ENCODE results near the gene PITPNC1. TPM values are rescaled to one million over a fixed set of nuclear protein-coding genes. Genes with fewer than 3 reads are reported as not detected.

The PITPNC1 gene
- total and polyA plus RNA-seq, 11 donors, result 7.0 to 20.8 (median 11.3) TPM

DNA sequence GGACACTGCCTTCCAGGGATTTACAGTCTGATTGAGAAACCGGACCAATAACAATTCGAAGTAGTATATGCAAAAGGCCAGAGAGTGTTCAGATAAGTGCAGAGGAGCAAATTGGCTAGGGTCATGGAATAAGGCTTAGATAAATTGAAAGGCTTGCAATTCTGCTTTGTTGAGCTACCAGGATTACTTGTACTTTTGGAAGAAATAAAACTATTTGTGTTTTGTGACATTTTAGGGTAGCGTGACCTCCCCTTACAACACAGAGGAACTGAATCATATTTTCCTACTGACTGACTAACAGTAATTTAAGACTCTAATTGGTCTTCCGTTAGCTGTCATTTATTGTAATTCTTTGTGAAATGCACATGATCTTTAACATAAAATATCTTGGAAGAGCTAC lies 104.7 kb downstream of the PITPNC1 start:
- ATAC-seq (peak in 2 of 4 donors; percentile 35 to 54), DNase-seq (no peak)
- TF ChIP-seq, protein P1, sequence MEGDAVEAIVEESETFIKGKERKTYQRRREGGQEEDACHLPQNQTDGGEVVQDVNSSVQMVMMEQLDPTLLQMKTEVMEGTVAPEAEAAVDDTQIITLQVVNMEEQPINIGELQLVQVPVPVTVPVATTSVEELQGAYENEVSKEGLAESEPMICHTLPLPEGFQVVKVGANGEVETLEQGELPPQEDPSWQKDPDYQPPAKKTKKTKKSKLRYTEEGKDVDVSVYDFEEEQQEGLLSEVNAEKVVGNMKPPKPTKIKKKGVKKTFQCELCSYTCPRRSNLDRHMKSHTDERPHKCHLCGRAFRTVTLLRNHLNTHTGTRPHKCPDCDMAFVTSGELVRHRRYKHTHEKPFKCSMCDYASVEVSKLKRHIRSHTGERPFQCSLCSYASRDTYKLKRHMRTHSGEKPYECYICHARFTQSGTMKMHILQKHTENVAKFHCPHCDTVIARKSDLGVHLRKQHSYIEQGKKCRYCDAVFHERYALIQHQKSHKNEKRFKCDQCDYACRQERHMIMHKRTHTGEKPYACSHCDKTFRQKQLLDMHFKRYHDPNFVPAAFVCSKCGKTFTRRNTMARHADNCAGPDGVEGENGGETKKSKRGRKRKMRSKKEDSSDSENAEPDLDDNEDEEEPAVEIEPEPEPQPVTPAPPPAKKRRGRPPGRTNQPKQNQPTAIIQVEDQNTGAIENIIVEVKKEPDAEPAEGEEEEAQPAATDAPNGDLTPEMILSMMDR (IDR thresholded peaks at IDR 0.05), result no peak
- no peak for TF ChIP-seq POLR2A (IDR thresholded peaks at IDR 0.05)
- Histone ChIP-seq H3K36me3 (no peaks in the 10 kb centered on the region), H3K4me3 (no peak overlapping the region), H3K9me3 (no peaks in the 10 kb centered on the region), H3K27ac (peak overlapping the region in 1 of 12 donors; percentile 68), H3K4me1 (peaks cover 0 to 53% (median 4%) of the 10 kb centered on the region in 12 donors), H3K27me3 (no peaks in the 10 kb centered on the region)
- WGBS, 4 donors, result 76 to 85% (median 80%) methylated on average over 4 of the region's 4 CpGs
- intact Hi-C loops (cut with DNase I), result no loop called here

DNA sequence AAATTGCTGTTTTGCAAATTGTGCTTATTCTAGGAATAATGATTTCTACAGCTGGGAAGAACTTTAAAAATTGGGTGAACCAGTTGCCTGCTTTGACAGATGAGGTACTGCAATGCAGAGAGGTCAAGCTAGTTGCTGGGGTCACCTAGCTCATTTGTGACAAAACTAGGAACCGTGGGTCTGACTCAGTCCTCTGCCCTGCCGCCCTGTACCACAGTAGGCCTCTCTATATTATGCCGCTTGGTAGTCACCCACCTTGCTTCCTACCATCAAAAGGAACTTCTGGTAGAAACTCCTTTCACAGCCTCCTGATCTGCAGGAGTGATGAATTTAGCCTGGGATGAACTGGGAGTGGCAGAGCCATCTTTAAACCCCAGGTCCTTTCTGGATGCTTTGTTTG lies 105.7 kb downstream of the PITPNC1 start:
- WGBS, 4 donors, result 93 to 97% (median 96%) methylated on average over 3 of the region's 3 CpGs
- intact Hi-C loops (cut with DNase I), result no loop called here
- peaks cover 0 to 55% (median 4%) of the 10 kb centered on the region in 12 donors for H3K4me1 ChIP-seq

DNA sequence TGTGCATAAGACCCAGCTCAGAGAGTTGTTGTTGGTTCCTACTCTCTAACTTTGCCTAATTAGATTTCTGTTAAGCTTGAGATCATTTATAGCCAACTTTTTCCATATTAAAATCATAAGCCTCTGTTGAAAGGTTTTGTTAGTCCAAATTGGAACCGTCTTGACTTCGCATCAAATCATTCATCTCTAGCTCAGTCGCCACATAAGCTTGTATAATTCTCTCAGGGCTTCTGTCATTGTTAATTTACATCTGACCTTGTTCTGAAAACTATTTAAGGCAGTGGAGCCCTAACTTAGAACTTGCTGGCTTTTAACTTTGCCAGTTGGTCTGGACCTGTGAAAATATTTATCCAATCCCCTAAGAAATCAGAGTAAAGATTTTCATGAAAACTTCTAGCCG lies 107.2 kb downstream of the PITPNC1 start:
- Histone ChIP-seq H3K27ac (no peak overlapping the region), H3K9me3 (no peaks in the 10 kb centered on the region), H3K4me1 (peaks cover 0 to 45% (median 7%) of the 10 kb centered on the region in 12 donors), H3K27me3 (no peaks in the 10 kb centered on the region), H3K4me3 (no peak overlapping the region), H3K36me3 (no peaks in the 10 kb centered on the region)
- no peak for ATAC-seq
- DNase-seq, result no peak
- WGBS, 4 donors, result 93 to 98% (median 96%) methylated on average over 4 of the region's 4 CpGs
- intact Hi-C loops (cut with DNase I), result no loop called here
- TF ChIP-seq, protein P1 (IDR thresholded peaks at IDR 0.05), result no peak
- TF ChIP-seq POLR2A (IDR thresholded peaks at IDR 0.05), result no peak

More for the DNA sequence above, 105.7 kb downstream of the PITPNC1 start:
- peak overlapping the region in 1 of 12 donors; percentile 68 for H3K27ac ChIP-seq
- no peak for TF ChIP-seq POLR2A (IDR thresholded peaks at IDR 0.05)
- TF ChIP-seq, protein P1 (IDR thresholded peaks at IDR 0.05), result no peak
- ATAC-seq (no peak), DNase-seq (no peak)
- no peaks in the 10 kb centered on the region for H3K36me3 ChIP-seq
- H3K27me3 ChIP-seq, result no peaks in the 10 kb centered on the region
- H3K4me3 ChIP-seq, result no peak overlapping the region
- H3K9me3 ChIP-seq, result no peaks in the 10 kb centered on the region

DNA sequence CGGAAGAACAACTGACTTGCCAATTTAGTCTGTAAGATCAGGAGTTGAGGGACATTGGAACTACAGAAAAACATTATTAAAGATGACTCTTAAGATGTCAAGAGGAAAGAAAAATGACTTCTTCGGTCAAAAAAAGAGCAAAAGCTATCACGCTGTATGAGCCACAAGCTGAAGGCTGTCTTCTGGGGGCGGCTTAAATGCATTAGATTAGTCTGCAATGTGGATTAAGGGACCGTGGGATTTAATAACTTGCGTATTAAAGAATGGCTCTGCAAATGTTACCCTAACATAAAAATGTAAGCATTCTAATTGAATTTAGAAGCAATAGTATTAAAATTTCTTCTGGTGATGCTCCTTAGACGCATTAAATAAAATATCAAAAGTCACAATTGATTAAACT lies 108.6 kb downstream of the PITPNC1 start:
- Histone ChIP-seq H3K4me3 (no peak overlapping the region), H3K27ac (no peak overlapping the region), H3K9me3 (no peaks in the 10 kb centered on the region), H3K4me1 (peaks cover 0 to 42% (median 13%) of the 10 kb centered on the region in 12 donors), H3K36me3 (no peaks in the 10 kb centered on the region), H3K27me3 (no peaks in the 10 kb centered on the region)
- 94 to 97% (median 96%) methylated on average over 7 of the region's 7 CpGs for WGBS, 4 donors
- ATAC-seq, result no peak
- intact Hi-C loops (cut with DNase I), result no loop called here
- TF ChIP-seq POLR2A (IDR thresholded peaks at IDR 0.05), result no peak
- TF ChIP-seq, protein P1 (IDR thresholded peaks at IDR 0.05), result no peak
- no peak for DNase-seq
